GM18498 (cell line): Measurements from ENCODE around the gene WDR77.

Experiments used
- ATAC-seq: cut with Tn5 transposase; IDR thresholded peaks from one replicate; pipeline ENCODE4 v1.9.1; 2021; ENCODE audit warnings: mild to moderate bottlenecking, moderate library complexity; ENCODE audit not compliant: unreplicated experiment

The WDR77 gene

DNA sequence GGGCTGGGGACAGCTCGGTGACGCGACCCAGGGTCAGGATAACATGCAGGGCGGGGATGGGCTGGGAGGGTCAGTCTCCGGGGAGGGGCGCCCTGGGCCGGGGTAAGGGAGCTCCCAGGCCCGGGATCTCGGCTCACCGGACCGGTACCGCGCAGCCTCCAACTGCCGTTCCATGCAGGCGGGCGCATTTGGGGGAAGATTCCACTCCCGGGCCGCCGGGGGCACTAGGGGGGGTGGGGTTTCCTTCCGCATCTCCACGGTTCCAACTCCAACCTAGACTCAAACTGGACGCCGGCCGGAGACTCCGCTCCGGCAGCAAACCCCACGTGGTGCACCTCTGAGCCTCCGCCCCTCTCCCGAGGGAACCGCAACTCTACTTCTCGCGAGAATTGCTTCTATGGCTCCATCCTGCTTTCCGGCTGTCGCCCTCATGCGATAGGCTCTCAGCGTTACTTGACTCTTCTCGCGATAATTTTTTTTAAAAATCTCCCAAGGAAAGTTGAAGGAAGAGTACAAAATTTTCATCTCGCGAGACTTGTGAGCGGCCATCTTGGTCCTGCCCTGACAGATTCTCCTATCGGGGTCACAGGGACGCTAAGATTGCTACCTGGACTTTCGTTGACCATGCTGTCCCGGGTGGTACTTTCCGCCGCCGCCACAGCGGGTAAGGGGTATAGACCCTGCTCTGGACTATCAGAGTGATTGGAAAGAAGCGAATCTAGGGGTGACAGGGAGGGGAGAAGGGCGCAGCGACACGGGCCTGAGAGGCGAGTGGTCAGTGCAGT, at the start of gene WDR77, which contains the start of gene ATP5PB:
TSS of gene WDR77 (minus strand) at position 339 of the 785 bp plus-strand sequence. CDS start at position 252, 87 bp downstream.
TSS of gene ATP5PB (plus strand) at position 547 of the 785 bp plus-strand sequence. CDS start at position 625, 78 bp downstream.
- peak; percentile 95 for ATAC-seq

- ATAC-seq: no peak
These were observed 48.5 kb upstream of the WDR77 start for GRCh38 chr1:111497592-111497991.

GRCh38 chr1:111496398-111496797, 47.3 kb upstream of the WDR77 start:
- ATAC-seq: no peak

GRCh38 chr1:111491070-111491469, 42.0 kb upstream of the WDR77 start:
- no peak for ATAC-seq

- no peak for ATAC-seq
These were observed 41.2 kb upstream of the WDR77 start for GRCh38 chr1:111490220-111490619.

DNA sequence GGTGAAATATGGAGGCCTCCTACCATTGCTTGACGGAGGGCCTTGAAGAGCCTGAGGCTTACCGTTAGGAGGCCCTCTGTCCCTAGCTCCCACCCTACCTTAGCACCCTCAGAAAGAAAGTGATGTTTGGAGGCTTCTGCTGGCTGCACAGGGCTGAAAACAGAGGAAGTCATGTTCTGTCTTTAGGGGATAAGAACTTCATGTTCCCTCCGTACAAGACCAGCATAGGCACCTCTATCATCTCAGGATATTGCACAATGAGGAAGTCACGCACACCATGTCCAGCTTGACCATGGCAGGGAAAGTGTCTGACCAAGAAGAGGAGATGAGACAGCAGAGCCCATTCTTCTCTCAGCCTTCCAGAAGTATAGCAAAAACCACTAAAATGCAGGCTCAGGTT, 40.5 kb upstream of the WDR77 start:
- ATAC-seq: no peak

DNA sequence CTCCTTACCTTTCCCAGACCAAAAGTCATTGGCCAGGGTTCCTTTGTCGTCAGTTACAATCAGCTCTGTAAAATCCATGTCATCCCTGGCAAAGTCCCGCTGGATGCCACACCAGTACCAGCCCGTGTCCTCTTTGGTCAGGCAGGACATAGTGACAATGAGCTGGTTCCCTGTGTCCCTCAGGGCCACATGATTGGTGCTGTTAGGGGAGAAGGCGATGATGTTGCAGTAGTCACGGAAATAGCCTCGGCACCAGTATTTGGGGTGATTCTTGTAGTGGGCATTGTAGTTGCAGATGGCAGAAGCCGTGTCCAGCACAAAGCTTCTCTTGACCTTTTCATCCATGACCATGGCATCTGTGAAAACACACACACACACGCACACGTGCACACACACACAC, 39.6 kb upstream of the WDR77 start:
- ATAC-seq: no peak

GRCh38 chr1:111487133-111487532, 38.1 kb upstream of the WDR77 start:
- ATAC-seq: no peak

GRCh38 chr1:111486431-111486830, 37.4 kb upstream of the WDR77 start:
- ATAC-seq: no peak

- no peak for ATAC-seq
These were observed 35.5 kb upstream of the WDR77 start for GRCh38 chr1:111484391-111485026.

DNA sequence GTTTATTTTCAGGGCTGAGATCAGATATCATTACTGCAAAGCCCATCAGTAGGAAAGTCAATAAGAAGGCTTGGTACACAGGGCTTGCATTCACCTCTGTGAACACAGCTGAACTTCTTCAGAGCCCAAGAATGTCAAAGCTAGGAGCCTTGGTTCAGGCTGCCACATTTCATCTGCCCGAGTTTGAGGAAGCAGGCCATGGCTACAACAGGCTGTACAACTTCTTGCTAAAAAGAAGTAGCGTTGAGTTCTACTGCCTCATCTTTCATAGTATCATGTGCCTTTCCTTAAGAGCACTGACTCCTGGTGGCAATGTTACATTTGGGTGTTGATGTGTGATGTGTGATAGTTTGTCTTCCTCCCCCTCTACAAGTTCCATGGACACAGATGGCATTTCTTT, 34.8 kb upstream of the WDR77 start:
- no peak for ATAC-seq

DNA sequence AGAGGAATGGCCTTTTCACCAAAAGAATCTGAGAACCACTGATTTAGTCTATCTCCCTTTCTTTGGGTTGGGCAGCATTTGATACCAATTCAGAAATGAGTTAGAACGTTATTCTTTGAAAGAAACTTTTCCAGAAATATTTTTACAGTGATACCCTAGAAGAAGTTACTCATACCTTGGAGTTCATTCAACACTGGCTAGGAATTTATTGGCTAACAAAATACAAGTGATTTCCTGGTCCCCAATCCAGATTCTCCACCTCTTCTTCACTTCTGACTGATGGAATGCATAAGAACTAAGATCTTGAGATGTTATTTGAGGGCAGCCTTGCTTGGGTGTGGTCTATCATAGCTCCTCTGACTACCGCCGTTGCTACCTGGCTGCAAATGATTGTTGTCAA, 34.1 kb upstream of the WDR77 start:
- ATAC-seq: no peak

DNA sequence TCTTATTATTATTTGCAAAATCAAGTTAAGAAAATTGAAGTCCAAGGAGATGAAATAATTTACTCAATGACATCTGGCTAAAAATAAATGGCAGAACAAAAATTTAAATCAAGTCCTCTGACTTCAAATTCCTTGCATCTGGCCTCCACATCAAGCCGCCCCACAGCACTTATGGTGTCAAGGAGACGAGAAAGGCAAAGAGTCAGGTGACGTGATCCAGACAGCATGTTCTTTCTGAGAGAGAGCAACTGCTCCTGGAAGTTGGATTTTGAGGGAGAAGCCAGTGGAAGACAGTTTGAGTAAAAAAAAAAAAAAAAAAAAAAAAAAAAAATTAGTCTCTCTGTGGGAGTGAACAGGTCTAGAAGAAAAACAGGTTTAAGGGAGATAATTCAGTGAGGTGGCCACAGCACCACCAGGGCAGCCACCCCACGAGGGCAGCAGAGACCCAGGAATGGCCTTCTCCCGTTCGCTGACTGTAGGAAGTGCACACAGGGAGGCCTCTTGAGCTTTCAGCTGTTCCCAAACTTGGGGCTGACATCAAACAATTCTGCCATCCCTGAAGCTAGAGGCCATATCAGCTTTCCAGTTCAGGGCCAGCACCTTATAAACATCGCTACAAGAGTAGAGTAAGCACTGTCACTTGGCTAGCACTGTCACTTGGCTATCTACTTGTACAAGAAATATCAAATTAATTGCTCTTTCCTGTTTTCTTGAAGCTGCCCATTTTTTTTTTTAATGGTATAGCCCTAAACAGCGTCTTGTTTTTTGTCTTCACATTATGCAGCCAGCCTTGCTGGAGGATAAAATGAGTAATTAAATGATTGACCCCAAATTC, 32.5 kb upstream of the WDR77 start:
- ATAC-seq: no peak

GRCh38 chr1:111480674-111481073, 31.6 kb upstream of the WDR77 start:
- no peak for ATAC-seq

- peak; percentile 82 for ATAC-seq
These were observed 27.8 kb upstream of the WDR77 start for GRCh38 chr1:111476761-111477309.

GRCh38 chr1:111476214-111476613, 27.2 kb upstream of the WDR77 start:
- ATAC-seq: no peak

DNA sequence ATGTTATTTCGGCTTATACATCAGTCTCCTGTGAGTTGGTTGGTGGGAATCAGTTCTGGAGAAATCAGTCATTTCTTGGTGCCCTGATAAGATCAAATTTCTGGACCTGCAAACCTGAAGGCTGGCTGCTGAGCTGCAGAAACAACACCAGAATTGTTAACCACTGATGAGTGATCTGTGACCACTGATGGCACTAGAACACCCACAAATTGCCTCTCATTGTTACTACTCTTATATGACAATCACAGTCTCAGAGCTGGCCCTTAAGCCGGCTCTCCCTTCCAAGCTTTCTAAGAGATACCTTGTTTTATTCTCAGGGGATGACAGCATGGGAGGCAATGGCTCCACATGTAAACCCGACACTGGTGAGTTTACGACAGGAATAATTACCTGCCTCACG, 26.6 kb upstream of the WDR77 start:
- ATAC-seq: no peak

DNA sequence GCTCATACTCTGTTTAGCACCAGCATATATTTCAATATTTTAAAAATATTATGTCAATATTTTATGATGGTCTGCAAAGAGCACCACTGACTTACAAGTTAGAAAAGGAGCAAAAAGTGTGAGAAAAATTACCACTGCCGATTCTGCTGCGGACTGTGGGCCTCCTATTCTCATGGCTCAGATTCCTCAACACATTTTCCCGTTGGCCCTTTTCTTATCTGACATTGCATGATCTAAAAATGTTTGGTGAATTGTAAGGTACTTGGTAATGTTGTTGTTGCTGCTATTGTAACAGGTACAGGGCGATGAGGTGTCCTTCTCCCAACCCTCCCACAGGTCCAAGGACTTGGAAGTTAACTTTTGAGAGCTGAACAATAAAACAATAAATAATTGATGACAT, 25.5 kb upstream of the WDR77 start:
- ATAC-seq: no peak

DNA sequence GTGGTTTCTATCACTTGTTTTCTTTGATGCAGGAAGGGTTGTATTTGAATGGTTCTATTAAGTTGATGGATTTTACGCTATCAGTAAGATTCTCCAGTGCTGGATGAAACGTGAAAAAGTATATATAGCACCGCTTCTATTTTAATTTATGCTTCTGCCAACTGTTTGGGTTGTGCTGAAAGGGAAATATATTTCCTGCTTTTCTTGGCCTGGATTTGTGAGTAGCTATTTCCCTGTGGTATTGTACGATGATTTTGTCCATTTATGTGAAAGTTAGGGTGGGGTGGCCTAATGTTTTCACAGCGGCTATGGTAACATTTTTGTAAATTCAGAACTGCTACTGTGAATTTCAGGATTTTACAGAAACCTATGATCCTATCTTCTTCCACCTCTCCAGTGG, 25.1 kb upstream of the WDR77 start:
- no peak for ATAC-seq

- no peak for ATAC-seq
These were observed 22.5 kb upstream of the WDR77 start for GRCh38 chr1:111471538-111471937.

DNA sequence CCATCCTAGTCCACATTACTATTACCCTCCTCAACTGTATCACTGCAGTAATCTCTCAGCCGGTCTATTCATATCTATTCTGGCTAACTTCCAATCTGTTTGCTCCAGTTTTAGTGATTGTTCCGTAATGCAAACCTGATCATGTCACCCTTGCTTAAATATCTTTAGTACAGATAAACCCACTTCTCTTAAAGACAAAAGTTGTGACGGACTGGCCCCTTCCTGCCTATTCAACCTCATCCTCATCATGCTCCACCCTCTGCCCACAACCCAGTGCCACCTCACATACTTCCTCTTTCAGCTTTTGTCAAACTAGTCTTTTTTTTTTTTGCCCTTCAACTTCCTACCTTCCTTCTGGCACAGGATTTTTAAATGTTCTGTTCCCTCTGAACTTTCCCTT, 22.0 kb upstream of the WDR77 start:
- ATAC-seq: peak; percentile 69
